Coronary artery (tissue), 2 donors: ENCODE results near the gene NSMF.

Source experiments
- DNase-seq: peaks from one replicate; pipeline ENCODE4 v3.0.0-alpha.2; 2017; ENCODE audit warnings: low spot score
- H3K27ac ChIP-seq, 2 donors: fragments of 200-600 bp; sonication (generic); one replicate each; pipeline ENCODE4 v1.5.1; 2016 to 2019
- H3K4me3 ChIP-seq: fragments of 200-600 bp; sonication (generic); 2 replicates; pipeline ENCODE4 v1.5.1; 2016; ENCODE audit warnings: mild to moderate bottlenecking, moderate library complexity
- CTCF ChIP-seq: fragments of 200-600 bp; sonication (generic); IDR thresholded peaks from one replicate; pipeline ENCODE4 v1.5.1; 2019; ENCODE audit warnings: antibody characterized with exemption

NSMF gene

GRCh38 chr9:137459601-137460362 is 648 bp upstream of the NSMF start:
- peak; percentile 81 for DNase-seq
- TF ChIP-seq CTCF = no peak
- peak overlapping the region; percentile 68 to 71 for H3K27ac ChIP-seq
- H3K4me3 ChIP-seq = peak overlapping the region; percentile 96

GRCh38 chr9:137458194-137459151 is 661 bp downstream of the NSMF start:
- H3K27ac ChIP-seq = peak overlapping the region; percentile 61 to 85
- no peak for TF ChIP-seq CTCF
- no peak for DNase-seq
- peak overlapping the region; percentile 96 for H3K4me3 ChIP-seq

- peak overlapping the region; percentile 96 for H3K4me3 ChIP-seq
These were observed 1.5 kb downstream of the NSMF start for GRCh38 chr9:137457406-137458193.

GRCh38 chr9:137456864-137457405 is 2.2 kb downstream of the NSMF start:
- DNase-seq = no peak
- TF ChIP-seq CTCF = no peak
- H3K4me3 ChIP-seq = peak overlapping the region; percentile 96
- H3K27ac ChIP-seq = peak overlapping the region; percentile 4 to 85

More at GRCh38 chr9:137457406-137458193, 1.5 kb downstream of the NSMF start:
- no peak for DNase-seq
- peak overlapping the region; percentile 61 to 85 for H3K27ac ChIP-seq
- TF ChIP-seq CTCF = no peak

- no peak for TF ChIP-seq CTCF
- DNase-seq = no peak
- H3K27ac ChIP-seq = peak overlapping the region; percentile 4 to 85
- no peak overlapping the region for H3K4me3 ChIP-seq
These were observed 2.9 kb downstream of the NSMF start for GRCh38 chr9:137456061-137456863.
